Renal cortex interstitium (tissue), 3 donors: ENCODE data around the gene CAMK2A. TPM values are rescaled to one million over a fixed set of nuclear protein-coding genes. Genes with fewer than 3 reads are reported as not detected.

Experiments used
- polyA plus RNA-seq, 3 donors: library from polyadenylated mRNA; unstranded; fragments of 120-200 nt; gene quantifications; one replicate each; pipeline ENCODE4 v1.2.1, GENCODE V29; 2013; ENCODE audit not compliant: insufficient read length in 3 of 3

The CAMK2A gene
- polyA plus RNA-seq, 3 donors: 3.8 to 4.9 (median 4.1) TPM

Other genes with a start within 250 kb of the CAMK2A start
- gene CSF1R, start 203.2 kb downstream of the CAMK2A start, polyA plus RNA-seq: 10 to 100 TPM; 13.3 to 18.6 (median 15.9) TPM
- gene PDGFRB, start 133.9 kb downstream of the CAMK2A start, polyA plus RNA-seq: 100 to 1,000 TPM; 118 to 152 (median 152) TPM
- 1 to 10 TPM in 1 of 3 donors, under 1 TPM in 2; 0.69 to 1.0 (median 0.75) TPM for gene CDX1, start 123.0 kb downstream of the CAMK2A start, polyA plus RNA-seq
- gene SLC6A7, start 99.7 kb downstream of the CAMK2A start, polyA plus RNA-seq: under 1 TPM; 0.11 to 0.22 (median 0.17) TPM
- gene ARSI, start 13.1 kb upstream of the CAMK2A start, polyA plus RNA-seq: 1 to 10 TPM; 2.6 to 4.3 (median 2.8) TPM
- 10 to 100 TPM; 36.9 to 39.5 (median 39.3) TPM for gene TCOF1, start 67.9 kb upstream of the CAMK2A start, polyA plus RNA-seq
- 100 to 1,000 TPM; 215 to 372 (median 259) TPM for gene CD74, start 123.1 kb upstream of the CAMK2A start, polyA plus RNA-seq
- 1,000 to 10,000 TPM; 1,682 to 2,258 (median 2,070) TPM for gene RPS14, start 160.0 kb upstream of the CAMK2A start, polyA plus RNA-seq
- gene NDST1, start 218.4 kb upstream of the CAMK2A start, polyA plus RNA-seq: 10 to 100 TPM; 51.9 to 65.6 (median 55.3) TPM